ENCODE results near the gene MRPL37.

DNA sequence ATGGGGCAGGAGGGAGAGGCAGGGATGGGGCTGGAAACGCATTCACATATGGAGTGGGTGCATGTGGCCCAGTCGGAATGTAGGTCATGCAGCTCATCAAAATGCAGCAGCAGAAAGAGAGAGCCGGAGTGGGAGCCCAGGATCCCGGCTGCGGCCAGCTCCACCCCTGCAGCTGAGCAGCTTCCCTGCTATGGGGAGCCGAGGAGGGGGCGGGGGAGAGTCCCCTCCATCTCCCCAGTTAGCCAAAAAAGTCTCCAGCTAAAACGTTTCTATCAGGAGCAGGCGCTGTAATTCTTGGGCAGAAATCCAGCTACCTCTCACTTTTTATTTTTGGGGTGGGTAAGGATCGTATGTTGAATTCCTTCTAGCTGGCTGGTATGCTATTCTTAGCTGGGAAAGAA is 39.7 kb downstream of the MRPL37 start:
- TF ChIP-seq, protein P1, sequence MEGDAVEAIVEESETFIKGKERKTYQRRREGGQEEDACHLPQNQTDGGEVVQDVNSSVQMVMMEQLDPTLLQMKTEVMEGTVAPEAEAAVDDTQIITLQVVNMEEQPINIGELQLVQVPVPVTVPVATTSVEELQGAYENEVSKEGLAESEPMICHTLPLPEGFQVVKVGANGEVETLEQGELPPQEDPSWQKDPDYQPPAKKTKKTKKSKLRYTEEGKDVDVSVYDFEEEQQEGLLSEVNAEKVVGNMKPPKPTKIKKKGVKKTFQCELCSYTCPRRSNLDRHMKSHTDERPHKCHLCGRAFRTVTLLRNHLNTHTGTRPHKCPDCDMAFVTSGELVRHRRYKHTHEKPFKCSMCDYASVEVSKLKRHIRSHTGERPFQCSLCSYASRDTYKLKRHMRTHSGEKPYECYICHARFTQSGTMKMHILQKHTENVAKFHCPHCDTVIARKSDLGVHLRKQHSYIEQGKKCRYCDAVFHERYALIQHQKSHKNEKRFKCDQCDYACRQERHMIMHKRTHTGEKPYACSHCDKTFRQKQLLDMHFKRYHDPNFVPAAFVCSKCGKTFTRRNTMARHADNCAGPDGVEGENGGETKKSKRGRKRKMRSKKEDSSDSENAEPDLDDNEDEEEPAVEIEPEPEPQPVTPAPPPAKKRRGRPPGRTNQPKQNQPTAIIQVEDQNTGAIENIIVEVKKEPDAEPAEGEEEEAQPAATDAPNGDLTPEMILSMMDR (IDR thresholded peaks at IDR 0.05): no peak
- TF ChIP-seq, protein P2, sequence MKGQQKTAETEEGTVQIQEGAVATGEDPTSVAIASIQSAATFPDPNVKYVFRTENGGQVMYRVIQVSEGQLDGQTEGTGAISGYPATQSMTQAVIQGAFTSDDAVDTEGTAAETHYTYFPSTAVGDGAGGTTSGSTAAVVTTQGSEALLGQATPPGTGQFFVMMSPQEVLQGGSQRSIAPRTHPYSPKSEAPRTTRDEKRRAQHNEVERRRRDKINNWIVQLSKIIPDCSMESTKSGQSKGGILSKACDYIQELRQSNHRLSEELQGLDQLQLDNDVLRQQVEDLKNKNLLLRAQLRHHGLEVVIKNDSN (IDR thresholded peaks at IDR 0.05; ENCODE audit: borderline replicate concordance, low read depth): no peak
- no peak for TF ChIP-seq EP300 (IDR thresholded peaks at IDR 0.05; ENCODE audit: borderline replicate concordance in 1 of 2, low read depth in 1 of 2, low read length in 1 of 2)

Measured in SK-N-SH (cell line).